Dermis blood vessel endothelial cell (primary cell): ENCODE data around the gene KSR1. TPM values are rescaled to one million over a fixed set of nuclear protein-coding genes. Genes with fewer than 3 reads are reported as not detected.

Source experiments
- DNase-seq: peaks from one replicate; pipeline ENCODE4 v3.0.0; 2010
- total RNA-seq: library from RNA; depleted of rRNA; stranded (reverse); fragments of >200 nt; gene quantifications from 2 replicates; pipeline ENCODE4 v1.2.3, GENCODE V29; 2014

KSR1 gene
- total RNA-seq, 1 donor from 2014 or later, result 33.4 TPM

GRCh38 chr17:27475070-27475673 lies 18.9 kb downstream of the KSR1 start:
- DNase-seq, result no peak

GRCh38 chr17:27475981-27476895 lies 20.0 kb downstream of the KSR1 start:
- no peak for DNase-seq

- no peak for DNase-seq
Measured at GRCh38 chr17:27477050-27477888, 21.0 kb downstream of the KSR1 start.

GRCh38 chr17:27477971-27478684 lies 21.9 kb downstream of the KSR1 start:
- no peak for DNase-seq

- no peak for DNase-seq
Measured at GRCh38 chr17:27478901-27479538, 22.8 kb downstream of the KSR1 start.

GRCh38 chr17:27479838-27480237 lies 23.6 kb downstream of the KSR1 start:
- DNase-seq, result no peak

GRCh38 chr17:27480699-27481098 lies 24.5 kb downstream of the KSR1 start:
- no peak for DNase-seq

- no peak for DNase-seq
Measured at GRCh38 chr17:27481327-27481726, 25.1 kb downstream of the KSR1 start.

GRCh38 chr17:27485125-27485524 lies 28.9 kb downstream of the KSR1 start:
- no peak for DNase-seq

- no peak for DNase-seq
Measured at GRCh38 chr17:27485716-27486495, 29.7 kb downstream of the KSR1 start.

GRCh38 chr17:27486741-27487140 lies 30.5 kb downstream of the KSR1 start:
- DNase-seq, result no peak

GRCh38 chr17:27488231-27488630 lies 32.0 kb downstream of the KSR1 start:
- no peak for DNase-seq

- no peak for DNase-seq
Measured at GRCh38 chr17:27489045-27489715, 32.9 kb downstream of the KSR1 start.

GRCh38 chr17:27490391-27490790 lies 34.1 kb downstream of the KSR1 start:
- DNase-seq, result no peak

- DNase-seq, result no peak
Measured at GRCh38 chr17:27491713-27492190, 35.5 kb downstream of the KSR1 start.

GRCh38 chr17:27492470-27492869 lies 36.2 kb downstream of the KSR1 start:
- DNase-seq, result no peak

- DNase-seq, result no peak
Measured at GRCh38 chr17:27493088-27493487, 36.8 kb downstream of the KSR1 start.

GRCh38 chr17:27494192-27495091 lies 38.2 kb downstream of the KSR1 start:
- peak; percentile 58 for DNase-seq

GRCh38 chr17:27495460-27495859 lies 39.2 kb downstream of the KSR1 start:
- DNase-seq, result no peak
